Hepatocyte (in vitro differentiated cells): ENCODE results near the gene IL12RB2. TPM values are rescaled to one million over a fixed set of nuclear protein-coding genes. Genes with fewer than 3 reads are reported as not detected.

Experiments used
- DNase-seq: peaks from one replicate; pipeline ENCODE4 v3.0.0-alpha.2; 2016; ENCODE audit warnings: low spot score
- H2AFZ ChIP-seq: fragments of 200-600 bp; sonication (generic); 2 replicates; pipeline ENCODE4 v1.6.0; 2016; ENCODE audit warnings: antibody characterized with exemption, mild to moderate bottlenecking
- H3K27ac ChIP-seq: fragments of 200-600 bp; sonication (generic); 2 replicates; pipeline ENCODE4 v1.5.1; 2016; ENCODE audit warnings: mild to moderate bottlenecking
- H3K27me3 ChIP-seq: fragments of 200-600 bp; sonication (generic); 2 replicates; pipeline ENCODE4 v1.6.1; 2016
- H3K36me3 ChIP-seq: fragments of 200-600 bp; sonication (generic); replicated peaks from 2 replicates; pipeline ENCODE4 v1.5.1; 2016; ENCODE audit warnings: low read depth; ENCODE audit not compliant: insufficient read depth
- H3K4me1 ChIP-seq: fragments of 200-600 bp; sonication (generic); 2 replicates; pipeline ENCODE4 v1.5.1; 2016; ENCODE audit warnings: mild to moderate bottlenecking, moderate library complexity; ENCODE audit not compliant: insufficient read depth
- H3K4me2 ChIP-seq: fragments of 200-600 bp; sonication (generic); 2 replicates; pipeline ENCODE4 v1.6.0; 2016
- H3K4me3 ChIP-seq: fragments of 200-600 bp; sonication (generic); 2 replicates; pipeline ENCODE4 v1.5.1; 2016; ENCODE audit warnings: mild to moderate bottlenecking
- H3K79me2 ChIP-seq: fragments of 200-600 bp; sonication (generic); 2 replicates; pipeline ENCODE4 v1.6.0; 2017; ENCODE audit warnings: mild to moderate bottlenecking
- H3K9me2 ChIP-seq: fragments of 200-600 bp; sonication (generic); replicated peaks from 2 replicates; pipeline ENCODE4 v1.6.0; 2017; ENCODE audit warnings: mild to moderate bottlenecking; ENCODE audit not compliant: insufficient read depth
- H3K9me3 ChIP-seq: fragments of 200-600 bp; sonication (generic); 2 replicates; pipeline ENCODE4 v1.5.1; 2016; ENCODE audit warnings: low read depth, mild to moderate bottlenecking
- H4K20me1 ChIP-seq: fragments of 200-600 bp; sonication (generic); 2 replicates; pipeline ENCODE4 v1.6.0; 2016; ENCODE audit warnings: mild to moderate bottlenecking; ENCODE audit not compliant: insufficient read depth, poor library complexity, severe bottlenecking
- CTCF ChIP-seq: fragments of 200-600 bp; sonication (generic); IDR thresholded peaks from 2 replicates; pipeline ENCODE4 v1.5.1; 2016; ENCODE audit warnings: antibody characterized with exemption, mild to moderate bottlenecking; ENCODE audit not compliant: poor library complexity
- EZH2 ChIP-seq: fragments of 200-600 bp; sonication (generic); IDR thresholded peaks from 2 replicates; pipeline ENCODE4 v1.6.1; 2016; ENCODE audit warnings: antibody characterized with exemption, mild to moderate bottlenecking, borderline replicate concordance
- EZH2phosphoT487 ChIP-seq: fragments of 200-600 bp; sonication (generic); IDR thresholded peaks from one replicate; pipeline ENCODE4 v1.6.1; 2018; ENCODE audit warnings: antibody characterized with exemption, mild to moderate bottlenecking, low read depth, moderate library complexity; ENCODE audit not compliant: unreplicated experiment, severe bottlenecking
- WGBS: methylation state at CpG from one replicate; pipeline ENCODE4 v1.1.6; 2016; ENCODE audit warnings: low lambda C conversion rate; ENCODE audit errors: missing lambda C conversion rate; 5-methylcytosine and 5-hydroxymethylcytosine counted together
- polyA plus RNA-seq: library from polyadenylated mRNA; unstranded; fragments of >200 nt; fragmentation: Nextera tagmentation; extraction: Ambion mirVana; gene quantifications from 2 replicates; pipeline ENCODE4 v1.2.1, GENCODE V29; 2016
- total RNA-seq: library from RNA; depleted of rRNA; stranded (reverse); fragments of >200 nt; gene quantifications from 2 replicates; pipeline ENCODE4 v1.2.3, GENCODE V29; 2014

The IL12RB2 gene
- total and polyA plus RNA-seq, 2 experiments from 2014 or later = 0.47 TPM; not detected in 1

- Histone ChIP-seq H3K27ac (no peak overlapping the region), H3K27me3 (no peaks in the 10 kb centered on the region), H3K9me2 (no peaks in the 10 kb centered on the region), H3K9me3 (no peaks in the 10 kb centered on the region), H3K4me2 (no peak overlapping the region), H2AFZ (no peak overlapping the region), H3K4me1 (no peaks in the 10 kb centered on the region), H3K36me3 (no peaks in the 10 kb centered on the region), H4K20me1 (no peaks in the 10 kb centered on the region), H3K4me3 (no peak overlapping the region), H3K79me2 (no peaks in the 10 kb centered on the region)
- 88% methylated on average over 1 of the region's 1 CpG for WGBS
- DNase-seq = no peak
- no peak for TF ChIP-seq EZH2
- TF ChIP-seq EZH2phosphoT487 = no peak
Observed at GRCh38 chr1:67377253-67377652, 69.6 kb downstream of the IL12RB2 start.

- no peaks in the 10 kb centered on the region for H3K9me3 ChIP-seq
- H3K4me2 ChIP-seq = no peak overlapping the region
- H3K27ac ChIP-seq = no peak overlapping the region
- no peak overlapping the region for H2AFZ ChIP-seq
- no peaks in the 10 kb centered on the region for H3K79me2 ChIP-seq
- H3K4me1 ChIP-seq = no peaks in the 10 kb centered on the region
- WGBS = 90% methylated on average over 4 of the region's 4 CpGs
- no peak for DNase-seq
- no peak for TF ChIP-seq EZH2phosphoT487
- no peak for TF ChIP-seq EZH2
- no peak for TF ChIP-seq CTCF
- no peak overlapping the region for H3K4me3 ChIP-seq
- no peaks in the 10 kb centered on the region for H3K36me3 ChIP-seq
- H3K9me2 ChIP-seq = no peaks in the 10 kb centered on the region
- H4K20me1 ChIP-seq = no peaks in the 10 kb centered on the region
- no peaks in the 10 kb centered on the region for H3K27me3 ChIP-seq
Observed at GRCh38 chr1:67381154-67381553, 73.5 kb downstream of the IL12RB2 start.

- 91% methylated on average over 1 of the region's 1 CpG for WGBS
- DNase-seq = no peak
- H2AFZ ChIP-seq = no peak overlapping the region
- H3K27me3 ChIP-seq = no peaks in the 10 kb centered on the region
- H3K9me3 ChIP-seq = no peaks in the 10 kb centered on the region
- H3K4me1 ChIP-seq = no peaks in the 10 kb centered on the region
- no peak overlapping the region for H3K27ac ChIP-seq
- no peak overlapping the region for H3K4me2 ChIP-seq
- no peak overlapping the region for H3K4me3 ChIP-seq
- H3K79me2 ChIP-seq = no peaks in the 10 kb centered on the region
- TF ChIP-seq EZH2 = no peak
- no peak for TF ChIP-seq CTCF
- TF ChIP-seq EZH2phosphoT487 = no peak
- no peaks in the 10 kb centered on the region for H4K20me1 ChIP-seq
- no peaks in the 10 kb centered on the region for H3K36me3 ChIP-seq
- H3K9me2 ChIP-seq = no peaks in the 10 kb centered on the region
Observed at GRCh38 chr1:67382292-67382691, 74.6 kb downstream of the IL12RB2 start.

GRCh38 chr1:67383999-67384638 lies 76.4 kb downstream of the IL12RB2 start:
- TF ChIP-seq EZH2phosphoT487 = no peak
- no peak for TF ChIP-seq EZH2
- no peak for TF ChIP-seq CTCF
- Histone ChIP-seq H3K4me3 (no peak overlapping the region), H3K4me1 (no peaks in the 10 kb centered on the region), H4K20me1 (no peaks in the 10 kb centered on the region), H3K27ac (no peak overlapping the region), H2AFZ (no peak overlapping the region), H3K9me3 (no peaks in the 10 kb centered on the region), H3K79me2 (no peaks in the 10 kb centered on the region), H3K27me3 (no peaks in the 10 kb centered on the region), H3K4me2 (no peak overlapping the region), H3K9me2 (no peaks in the 10 kb centered on the region), H3K36me3 (no peaks in the 10 kb centered on the region)
- no peak for DNase-seq
- WGBS = 73% methylated on average over 2 of the region's 2 CpGs
